Measurements from ENCODE around the gene TBC1D4. TPM values are rescaled to one million over a fixed set of nuclear protein-coding genes. Genes with fewer than 3 reads are reported as not detected.

Gene TBC1D4
- total RNA-seq, 1 experiment from 2014 or later, result 15.1 TPM

GRCh38 chr13:75482820-75483079 lies 781 bp upstream of the TBC1D4 start:
- H3K9ac ChIP-seq (ENCODE audit: low read length), result peak overlapping the region; percentile 83
- BruUV-seq (replicated peaks), result no TSS peak
- POLR2A ChIA-PET (ENCODE audit: unreplicated experiment), result interaction anchor here (0.6 kb wide), 3 partner anchors 50 to 565 kb away, joined by 3 to 5 read pairs (median 4); no protein-coding TSS in a partner anchor

GRCh38 chr13:75481176-75482069 lies 546 bp downstream of the TBC1D4 start:
- CTCF ChIA-PET, result interaction anchor here (0.7 to 1.2 kb wide), 10 partner anchors 9 to 223 kb away, joined by 3 to 11 read pairs (median 4); partner anchors contain the start of gene UCHL3
- Histone ChIP-seq H3K9me2 (replicated peaks; ENCODE audit: low read length) (no peaks in the 10 kb centered on the region), H3K27ac (ENCODE audit: low read length) (peak overlapping the region; percentile 78), H3F3A (ENCODE audit: low read length, unreplicated experiment) (no peaks in the 10 kb centered on the region), H2AFZ (ENCODE audit: low read length) (peak overlapping the region; percentile 83), H3K79me2 (ENCODE audit: low read length) (peaks cover 37% of the 10 kb centered on the region), H3K27me3 (ENCODE audit: low read length) (no peaks in the 10 kb centered on the region), H3K4me2 (ENCODE audit: low read length) (peak overlapping the region; percentile 93), H3K9ac (ENCODE audit: low read length) (peak overlapping the region; percentile 83), H3K4me1 (ENCODE audit: insufficient read depth, low read length) (peaks cover 46% of the 10 kb centered on the region), H3K36me3 (ENCODE audit: low read depth, low read length) (no peaks in the 10 kb centered on the region), H3K4me3 (ENCODE audit: low read length) (peak overlapping the region; percentile 77), H4K20me1 (ENCODE audit: low read length) (peaks cover 15% of the 10 kb centered on the region; the same call in 1 of the 2 replicates), H3K9me3 (ENCODE audit: low read length) (no peaks in the 10 kb centered on the region)
- no TSS peak for BruUV-seq (replicated peaks)
- intact Hi-C loops (cut with micrococcal nuclease), result loop anchor here (1.0 to 2.0 kb wide), 3 partner anchors 65 to 109 kb away; partner anchors contain the start of gene UCHL3
- TF ChIP-seq EZH2 (IDR thresholded peaks at IDR 0.05; ENCODE audit: low read length, unreplicated experiment) (no peak), CTCF (conservative IDR thresholded peaks at IDR 0.05; ENCODE audit: low read depth, low read length) (no peak), EZH2phosphoT487 (IDR thresholded peaks at IDR 0.05; ENCODE audit: borderline replicate concordance, low read length) (no peak)
- ATAC-seq (peak; percentile 18), DNase-seq (peak; percentile 28)
- POLR2A ChIA-PET (ENCODE audit: unreplicated experiment), result no interaction called here

More at GRCh38 chr13:75482820-75483079, 781 bp upstream of the TBC1D4 start:
- intact Hi-C loops (cut with micrococcal nuclease), result loop anchor here (1.0 to 2.0 kb wide), 3 partner anchors 66 to 110 kb away; partner anchors contain the start of gene UCHL3
- no peaks in the 10 kb centered on the region for H3K9me2 ChIP-seq (replicated peaks; ENCODE audit: low read length)
- DNase-seq (no peak), ATAC-seq (no peak)
- no peak for TF ChIP-seq EZH2phosphoT487 (IDR thresholded peaks at IDR 0.05; ENCODE audit: borderline replicate concordance, low read length)
- no peak for TF ChIP-seq CTCF (conservative IDR thresholded peaks at IDR 0.05; ENCODE audit: low read depth, low read length)
- TF ChIP-seq EZH2 (IDR thresholded peaks at IDR 0.05; ENCODE audit: low read length, unreplicated experiment), result no peak
- peak overlapping the region; percentile 77 for H3K4me3 ChIP-seq (ENCODE audit: low read length)
- H3K27ac ChIP-seq (ENCODE audit: low read length), result peak overlapping the region; percentile 78
- H3K27me3 ChIP-seq (ENCODE audit: low read length), result no peaks in the 10 kb centered on the region
- peak overlapping the region; percentile 83 for H2AFZ ChIP-seq (ENCODE audit: low read length)
- H3K79me2 ChIP-seq (ENCODE audit: low read length), result peaks cover 26% of the 10 kb centered on the region
- peaks cover 44% of the 10 kb centered on the region for H3K4me1 ChIP-seq (ENCODE audit: insufficient read depth, low read length)
- no peaks in the 10 kb centered on the region for H3K9me3 ChIP-seq (ENCODE audit: low read length)
- CTCF ChIA-PET, result interaction anchor here (0.5 to 1.4 kb wide), 6 partner anchors 55 to 917 kb away, joined by 3 to 5 read pairs (median 3); no protein-coding TSS in a partner anchor
- H4K20me1 ChIP-seq (ENCODE audit: low read length), result peaks cover 10% of the 10 kb centered on the region; the same call in 1 of the 2 replicates
- peak overlapping the region; percentile 93 for H3K4me2 ChIP-seq (ENCODE audit: low read length)
- H3F3A ChIP-seq (ENCODE audit: low read length, unreplicated experiment), result no peaks in the 10 kb centered on the region
- no peaks in the 10 kb centered on the region for H3K36me3 ChIP-seq (ENCODE audit: low read depth, low read length)
